ENCODE measurements around the gene PCP4. TPM values are rescaled to one million over a fixed set of nuclear protein-coding genes. Genes with fewer than 3 reads are reported as not detected.

Gene PCP4
- total RNA-seq, 2 donors from 2014 or later: 5.4 TPM; not detected in 1

- ATAC-seq (ENCODE audit: insufficient number of reproducible peaks, low FRiP score, low read depth) (no peak), DNase-seq (ENCODE audit: low spot score) (no peak)
- no peak for TF ChIP-seq CTCF (IDR thresholded peaks at IDR 0.05)
- Histone ChIP-seq H3K36me3 (no peaks in the 10 kb centered on the region), H3K4me3 (no peak overlapping the region), H3K27ac (no peak overlapping the region), H3K9me3 (no peaks in the 10 kb centered on the region), H3K4me1 (ENCODE audit: control insufficient read depth in 1 of 2, low read depth in 2 of 2) (no peaks in the 10 kb centered on the region), H3K27me3 (replicated peaks; ENCODE audit: insufficient read depth) (no peaks in the 10 kb centered on the region)
Measured at GRCh38 chr21:39837861-39838359, 29.3 kb upstream of the PCP4 start.

- ATAC-seq (ENCODE audit: insufficient number of reproducible peaks, low FRiP score, low read depth) (no peak), DNase-seq (ENCODE audit: low spot score) (no peak)
- H3K36me3 ChIP-seq: no peaks in the 10 kb centered on the region
Measured at GRCh38 chr21:39840373-39841097, 26.7 kb upstream of the PCP4 start.

GRCh38 chr21:39842741-39843459, 24.3 kb upstream of the PCP4 start:
- no peaks in the 10 kb centered on the region for H3K4me1 ChIP-seq (ENCODE audit: control insufficient read depth in 1 of 2, low read depth in 2 of 2)
- DNase-seq (ENCODE audit: low spot score) (no peak), ATAC-seq (ENCODE audit: insufficient number of reproducible peaks, low FRiP score, low read depth) (no peak)
- H3K4me3 ChIP-seq: no peak overlapping the region
- no peaks in the 10 kb centered on the region for H3K27me3 ChIP-seq (replicated peaks; ENCODE audit: insufficient read depth)
- H3K36me3 ChIP-seq: no peaks in the 10 kb centered on the region
- no peaks in the 10 kb centered on the region for H3K9me3 ChIP-seq
- no peak overlapping the region for H3K27ac ChIP-seq
- TF ChIP-seq CTCF (IDR thresholded peaks at IDR 0.05): no peak

More at GRCh38 chr21:39840373-39841097, 26.7 kb upstream of the PCP4 start:
- H3K9me3 ChIP-seq: no peaks in the 10 kb centered on the region
- H3K4me1 ChIP-seq (ENCODE audit: control insufficient read depth in 1 of 2, low read depth in 2 of 2): no peaks in the 10 kb centered on the region
- TF ChIP-seq CTCF (IDR thresholded peaks at IDR 0.05): no peak
- no peaks in the 10 kb centered on the region for H3K27me3 ChIP-seq (replicated peaks; ENCODE audit: insufficient read depth)
- no peak overlapping the region for H3K27ac ChIP-seq
- H3K4me3 ChIP-seq: no peak overlapping the region

GRCh38 chr21:39843483-39843882, 23.8 kb upstream of the PCP4 start:
- Histone ChIP-seq H3K27me3 (replicated peaks; ENCODE audit: insufficient read depth) (no peaks in the 10 kb centered on the region), H3K27ac (no peak overlapping the region), H3K9me3 (no peaks in the 10 kb centered on the region), H3K4me3 (no peak overlapping the region), H3K36me3 (no peaks in the 10 kb centered on the region), H3K4me1 (ENCODE audit: control insufficient read depth in 1 of 2, low read depth in 2 of 2) (no peaks in the 10 kb centered on the region)
- DNase-seq (ENCODE audit: low spot score) (no peak), ATAC-seq (ENCODE audit: insufficient number of reproducible peaks, low FRiP score, low read depth) (no peak)
- no peak for TF ChIP-seq CTCF (IDR thresholded peaks at IDR 0.05)

GRCh38 chr21:39843916-39844315, 23.3 kb upstream of the PCP4 start:
- Histone ChIP-seq H3K27ac (no peak overlapping the region), H3K4me3 (no peak overlapping the region), H3K9me3 (no peaks in the 10 kb centered on the region), H3K4me1 (ENCODE audit: control insufficient read depth in 1 of 2, low read depth in 2 of 2) (no peaks in the 10 kb centered on the region), H3K36me3 (no peaks in the 10 kb centered on the region), H3K27me3 (replicated peaks; ENCODE audit: insufficient read depth) (no peaks in the 10 kb centered on the region)
- DNase-seq (ENCODE audit: low spot score) (no peak), ATAC-seq (ENCODE audit: insufficient number of reproducible peaks, low FRiP score, low read depth) (no peak)
- TF ChIP-seq CTCF (IDR thresholded peaks at IDR 0.05): no peak
